HepG2 (cell line): ENCODE results near the gene NSD1.

Experiments used
- HCFC1 ChIP-seq: fragments of 150-350 bp; IDR thresholded peaks from 2 replicates; pipeline ENCODE4 v1.6.1; 2014; ENCODE audit warnings: low read depth, low read length
- KLF16 ChIP-seq, 2 experiments: sonication (generic) in 1 of 2; formaldehyde crosslinking in 1 of 2; IDR thresholded peaks; 2 replicates each; pipeline versions ENCODE4 v1.6.1 to v1.8.0; 2016 to 2023; ENCODE audit warnings: missing genetic modification reagents in 2 of 2, missing compliant biosample characterization in 1 of 2
- MBD4 ChIP-seq: IDR thresholded peaks from 2 replicates; pipeline ENCODE4 v1.6.1; 2012; ENCODE audit warnings: low read length, inconsistent platforms, borderline replicate concordance
- MXI1 ChIP-seq: IDR thresholded peaks from 3 replicates; pipeline ENCODE4 v1.6.1; 2012; ENCODE audit warnings: low read depth, low read length, inconsistent platforms, borderline replicate concordance
- POLR2A ChIP-seq, 2 experiments: IDR thresholded peaks; 2 replicates each; pipeline ENCODE4 v1.6.1; 2011; ENCODE audit warnings: low read depth in 2 of 2, low read length in 2 of 2, mild to moderate bottlenecking in 1 of 2, moderate library complexity in 1 of 2; ENCODE audit not compliant: insufficient read depth in 1 of 2
- SMC3 ChIP-seq: IDR thresholded peaks from 2 replicates; pipeline ENCODE4 v1.6.1; 2011; ENCODE audit warnings: low read length, improper control_type of control experiment
- ZNF431 ChIP-seq: sonication (generic); formaldehyde crosslinking; IDR thresholded peaks from 2 replicates; pipeline ENCODE4 v1.9.0; 2022; ENCODE audit warnings: missing genetic modification reagents, low read depth, mild to moderate bottlenecking, borderline replicate concordance
- ZSCAN29 ChIP-seq: sonication (generic); formaldehyde crosslinking; conservative IDR thresholded peaks from 2 replicates; pipeline ENCODE4 v1.4.0; 2020; ENCODE audit warnings: mild to moderate bottlenecking, missing genetic modification reagents
- TF ChIP-seq, protein P1 (sequence below): sonication (generic); formaldehyde crosslinking; IDR thresholded peaks from 2 replicates; pipeline ENCODE4 v1.9.0; 2021; ENCODE audit warnings: missing genetic modification reagents, mild to moderate bottlenecking, borderline replicate concordance
- TF ChIP-seq, protein P2 (sequence below): sonication (generic); formaldehyde crosslinking; IDR thresholded peaks from 2 replicates; pipeline ENCODE4 v1.8.0; 2022; ENCODE audit warnings: mild to moderate bottlenecking, missing genetic modification reagents, moderate library complexity
- TF ChIP-seq, protein P3 (sequence below): sonication (generic); formaldehyde crosslinking; IDR thresholded peaks from 2 replicates; pipeline ENCODE4 v1.4.0; 2020; ENCODE audit warnings: mild to moderate bottlenecking, missing genetic modification reagents
- TF ChIP-seq, protein P4 (sequence below): sonication (generic); formaldehyde crosslinking; IDR thresholded peaks from 2 replicates; pipeline ENCODE4 v1.5.0; 2020; ENCODE audit warnings: mild to moderate bottlenecking, missing genetic modification reagents, moderate library complexity

- peak; percentile 53; the same call in 1 of the 3 replicates for TF ChIP-seq MXI1
- no peak for TF ChIP-seq HCFC1
- no peak for TF ChIP-seq POLR2A (IDR thresholded peaks at IDR 0.05; ENCODE audit: insufficient read depth in 1 of 2, low read depth in 2 of 2, low read length in 2 of 2)
- no peak for TF ChIP-seq ZNF431
- peak; percentile 60; the same call in 1 of the 2 replicates for TF ChIP-seq SMC3
- no peak for TF ChIP-seq ZSCAN29 (CRISPR knock-in tag)
- TF ChIP-seq, protein P1, sequence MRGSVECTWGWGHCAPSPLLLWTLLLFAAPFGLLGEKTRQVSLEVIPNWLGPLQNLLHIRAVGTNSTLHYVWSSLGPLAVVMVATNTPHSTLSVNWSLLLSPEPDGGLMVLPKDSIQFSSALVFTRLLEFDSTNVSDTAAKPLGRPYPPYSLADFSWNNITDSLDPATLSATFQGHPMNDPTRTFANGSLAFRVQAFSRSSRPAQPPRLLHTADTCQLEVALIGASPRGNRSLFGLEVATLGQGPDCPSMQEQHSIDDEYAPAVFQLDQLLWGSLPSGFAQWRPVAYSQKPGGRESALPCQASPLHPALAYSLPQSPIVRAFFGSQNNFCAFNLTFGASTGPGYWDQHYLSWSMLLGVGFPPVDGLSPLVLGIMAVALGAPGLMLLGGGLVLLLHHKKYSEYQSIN (CRISPR knock-in tag): no peak
- TF ChIP-seq MBD4: no peak
- TF ChIP-seq, protein P2, sequence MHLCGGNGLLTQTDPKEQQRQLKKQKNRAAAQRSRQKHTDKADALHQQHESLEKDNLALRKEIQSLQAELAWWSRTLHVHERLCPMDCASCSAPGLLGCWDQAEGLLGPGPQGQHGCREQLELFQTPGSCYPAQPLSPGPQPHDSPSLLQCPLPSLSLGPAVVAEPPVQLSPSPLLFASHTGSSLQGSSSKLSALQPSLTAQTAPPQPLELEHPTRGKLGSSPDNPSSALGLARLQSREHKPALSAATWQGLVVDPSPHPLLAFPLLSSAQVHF: no peak
- TF ChIP-seq, protein P3, sequence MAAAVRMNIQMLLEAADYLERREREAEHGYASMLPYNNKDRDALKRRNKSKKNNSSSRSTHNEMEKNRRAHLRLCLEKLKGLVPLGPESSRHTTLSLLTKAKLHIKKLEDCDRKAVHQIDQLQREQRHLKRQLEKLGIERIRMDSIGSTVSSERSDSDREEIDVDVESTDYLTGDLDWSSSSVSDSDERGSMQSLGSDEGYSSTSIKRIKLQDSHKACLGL (CRISPR knock-in tag): no peak
- TF ChIP-seq KLF16 (CRISPR knock-in tag; IDR thresholded peaks at IDR 0.05): no peak
- TF ChIP-seq, protein P4, sequence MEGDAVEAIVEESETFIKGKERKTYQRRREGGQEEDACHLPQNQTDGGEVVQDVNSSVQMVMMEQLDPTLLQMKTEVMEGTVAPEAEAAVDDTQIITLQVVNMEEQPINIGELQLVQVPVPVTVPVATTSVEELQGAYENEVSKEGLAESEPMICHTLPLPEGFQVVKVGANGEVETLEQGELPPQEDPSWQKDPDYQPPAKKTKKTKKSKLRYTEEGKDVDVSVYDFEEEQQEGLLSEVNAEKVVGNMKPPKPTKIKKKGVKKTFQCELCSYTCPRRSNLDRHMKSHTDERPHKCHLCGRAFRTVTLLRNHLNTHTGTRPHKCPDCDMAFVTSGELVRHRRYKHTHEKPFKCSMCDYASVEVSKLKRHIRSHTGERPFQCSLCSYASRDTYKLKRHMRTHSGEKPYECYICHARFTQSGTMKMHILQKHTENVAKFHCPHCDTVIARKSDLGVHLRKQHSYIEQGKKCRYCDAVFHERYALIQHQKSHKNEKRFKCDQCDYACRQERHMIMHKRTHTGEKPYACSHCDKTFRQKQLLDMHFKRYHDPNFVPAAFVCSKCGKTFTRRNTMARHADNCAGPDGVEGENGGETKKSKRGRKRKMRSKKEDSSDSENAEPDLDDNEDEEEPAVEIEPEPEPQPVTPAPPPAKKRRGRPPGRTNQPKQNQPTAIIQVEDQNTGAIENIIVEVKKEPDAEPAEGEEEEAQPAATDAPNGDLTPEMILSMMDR (CRISPR knock-in tag): peak; percentile 95
Observed at GRCh38 chr5:177309351-177310191, 176.0 kb downstream of the NSD1 start.
